H1 (cell line): ENCODE data around the gene CRY1. TPM values are rescaled to one million over a fixed set of nuclear protein-coding genes. Genes with fewer than 3 reads are reported as not detected.

ENCODE experiments used
- CTCF ChIA-PET: fragments of 300-600 bp; sonication (Branson Sonifier 250); formaldehyde crosslinking; loops from one replicate; lab custom pipeline; 2021; ENCODE audit not compliant: partially characterized antibody; lab: Charles Lee
- POLR2A ChIA-PET: fragments of 300-600 bp; sonication (Branson Sonifier 250); formaldehyde crosslinking; loops from one replicate; lab custom pipeline; 2021; ENCODE audit warnings: inconsistent platforms; ENCODE audit not compliant: partially characterized antibody; lab: Charles Lee
- DNase-seq, 2 experiments: peaks; one replicate each; pipeline versions ENCODE4 v3.0.0 to v3.0.0-alpha.2; 2010 to 2022; ENCODE audit warnings: low spot score in 2 of 2, low read depth in 1 of 2, mixed read lengths in 1 of 2
- FAIRE-seq: peaks from 2 replicates; lab custom pipeline; 2011; peaks lifted over from hg19 to GRCh38; lab: Jason Lieb, UNC
- H2AFZ ChIP-seq: 2 replicates; pipeline ENCODE4 v1.8.1; 2012; ENCODE audit warnings: low read length, inconsistent platforms
- H2AK5ac ChIP-seq: 2 replicates; pipeline ENCODE4 v1.6.1; 2013; ENCODE audit warnings: low read depth, low read length
- H2BK120ac ChIP-seq: replicated peaks from 2 replicates; pipeline ENCODE3; 2013; ENCODE audit warnings: low read depth, low read length, inconsistent platforms
- H2BK12ac ChIP-seq: 2 replicates; pipeline ENCODE4 v1.6.1; 2013; ENCODE audit warnings: low read depth, low read length
- H2BK15ac ChIP-seq: 2 replicates; pipeline ENCODE4 v1.6.1; 2013; ENCODE audit warnings: low read length
- H2BK20ac ChIP-seq: 2 replicates; pipeline ENCODE4 v1.6.1; 2013; ENCODE audit warnings: low read length
- H2BK5ac ChIP-seq: 2 replicates; pipeline ENCODE4 v1.6.1; 2013; ENCODE audit warnings: low read depth, low read length
- H3K14ac ChIP-seq: 2 replicates; pipeline ENCODE4 v1.6.1; 2013; ENCODE audit warnings: inconsistent platforms; ENCODE audit not compliant: insufficient read length
- H3K18ac ChIP-seq: 2 replicates; pipeline ENCODE4 v1.6.1; 2013; ENCODE audit warnings: low read length; ENCODE audit errors: extremely low read depth
- H3K23ac ChIP-seq: 2 replicates; pipeline ENCODE4 v1.6.1; 2013; ENCODE audit warnings: inconsistent platforms; ENCODE audit not compliant: insufficient read length
- H3K23me2 ChIP-seq: 2 replicates; pipeline ENCODE4 v1.6.1; 2013; ENCODE audit warnings: low read depth, low read length
- H3K27ac ChIP-seq: 2 replicates; pipeline ENCODE4 v1.6.1; 2011; ENCODE audit warnings: low read depth, low read length, inconsistent platforms
- H3K27me3 ChIP-seq, 4 experiments: replicated peaks in 1 of 4; 1 replicate in 1 of 4; 2 replicates in 3 of 4; pipeline versions ENCODE4 v1.6.1 to v1.8.1; 2011 to 2013; ENCODE audit warnings: low read length in 3 of 4, mild to moderate bottlenecking in 3 of 4, inconsistent platforms in 2 of 4, mixed read lengths in 2 of 4, moderate library complexity in 1 of 4; ENCODE audit not compliant: control insufficient read depth in 3 of 4, insufficient read depth in 3 of 4; ENCODE audit errors: extremely low read depth in 1 of 4
- H3K36me3 ChIP-seq, 4 experiments: 2 replicates each; pipeline versions ENCODE4 v1.6.1 to v1.8.1; 2011 to 2013; ENCODE audit warnings: mild to moderate bottlenecking in 4 of 4, low read length in 3 of 4, moderate library complexity in 2 of 4, control low read depth in 1 of 4, inconsistent platforms in 1 of 4; ENCODE audit not compliant: insufficient read depth in 4 of 4, control insufficient read depth in 2 of 4
- H3K4ac ChIP-seq: replicated peaks from 2 replicates; pipeline ENCODE3; 2013; ENCODE audit warnings: low read length, low read depth, mixed read lengths, inconsistent platforms; ENCODE audit not compliant: insufficient read length
- H3K4me1 ChIP-seq, 4 experiments: replicated peaks in 1 of 4; 1 replicate in 1 of 4; 2 replicates in 3 of 4; pipeline versions ENCODE4 v1.6.1 to v1.8.1; 2011 to 2013; ENCODE audit warnings: low read length in 3 of 4, inconsistent platforms in 2 of 4, mixed read lengths in 1 of 4; ENCODE audit not compliant: insufficient read depth in 4 of 4, control insufficient read depth in 3 of 4
- H3K4me2 ChIP-seq, 2 experiments: 2 replicates each; pipeline versions ENCODE4 v1.6.1 to v1.8.1; 2011 to 2013; ENCODE audit warnings: low read depth in 2 of 2, low read length in 2 of 2, control low read depth in 1 of 2, inconsistent platforms in 1 of 2, mild to moderate bottlenecking in 1 of 2; ENCODE audit not compliant: insufficient read depth in 1 of 2
- H3K4me3 ChIP-seq, 4 experiments: fragments of 200-600, 300-600 bp in 1 of 4; sonication (generic), shearing (Covaris generic), sonication (Bioruptor Twin) in 1 of 4; 2 replicates each; pipeline versions ENCODE4 v1.5.1 to v1.8.1; 2011 to 2016; ENCODE audit warnings: low read length in 4 of 4, low read depth in 3 of 4, control low read depth in 2 of 4, inconsistent platforms in 2 of 4, mild to moderate bottlenecking in 2 of 4, mixed read lengths in 1 of 4, moderate library complexity in 1 of 4; ENCODE audit not compliant: insufficient read depth in 2 of 4; ENCODE audit errors: extremely low read depth in 1 of 4
- H3K56ac ChIP-seq: replicated peaks from 2 replicates; pipeline ENCODE3; 2013; ENCODE audit warnings: low read depth, mild to moderate bottlenecking, mixed read lengths, low read length, inconsistent platforms; ENCODE audit not compliant: insufficient read length
- H3K79me1 ChIP-seq: 2 replicates; pipeline ENCODE4 v1.6.1; 2013; ENCODE audit warnings: low read depth, low read length, control low read depth
- H3K79me2 ChIP-seq, 2 experiments: 2 replicates each; pipeline versions ENCODE4 v1.6.1 to v1.8.1; 2012 to 2013; ENCODE audit warnings: low read length in 2 of 2, mild to moderate bottlenecking in 2 of 2, inconsistent platforms in 1 of 2; ENCODE audit not compliant: insufficient read depth in 2 of 2, control insufficient read depth in 1 of 2
- H3K9ac ChIP-seq, 4 experiments: replicated peaks in 1 of 4; 1 replicate in 1 of 4; 2 replicates in 3 of 4; pipeline versions ENCODE4 v1.6.1 to v1.8.1; 2011 to 2013; ENCODE audit warnings: low read depth in 3 of 4, low read length in 3 of 4, control low read depth in 2 of 4, mild to moderate bottlenecking in 2 of 4, moderate library complexity in 2 of 4, inconsistent platforms in 1 of 4; ENCODE audit errors: extremely low read depth in 1 of 4
- H3K9me3 ChIP-seq, 2 experiments: 2 replicates each; pipeline versions ENCODE4 v1.6.1 to v1.8.1; 2012 to 2013; ENCODE audit warnings: mild to moderate bottlenecking in 2 of 2, moderate library complexity in 2 of 2, control low read depth in 1 of 2, inconsistent platforms in 1 of 2, low read depth in 1 of 2, low read length in 1 of 2, mixed read lengths in 1 of 2; ENCODE audit not compliant: insufficient read depth in 2 of 2
- H4K20me1 ChIP-seq, 2 experiments: replicated peaks in 1 of 2; 2 replicates each; pipeline versions ENCODE3 to v1.8.1; 2011 to 2013; ENCODE audit warnings: inconsistent platforms in 2 of 2, low read length in 2 of 2, mild to moderate bottlenecking in 1 of 2; ENCODE audit not compliant: insufficient read depth in 2 of 2, control insufficient read depth in 1 of 2
- H4K5ac ChIP-seq: 2 replicates; pipeline ENCODE4 v1.6.1; 2013; ENCODE audit warnings: low read length, low read depth, mixed read lengths, inconsistent platforms; ENCODE audit not compliant: insufficient read length
- H4K8ac ChIP-seq: 2 replicates; pipeline ENCODE4 v1.8.0; 2013; ENCODE audit warnings: mild to moderate bottlenecking, moderate library complexity, low read length, inconsistent platforms; ENCODE audit not compliant: insufficient read depth; ENCODE audit errors: extremely low read depth
- H4K91ac ChIP-seq: replicated peaks from 2 replicates; pipeline ENCODE3; 2013; ENCODE audit warnings: low read length, mixed read lengths, inconsistent platforms; ENCODE audit not compliant: insufficient read length
- BACH1 ChIP-seq: IDR thresholded peaks from 2 replicates; pipeline ENCODE4 v1.6.1; 2012; ENCODE audit warnings: low read length, improper control_type of control experiment
- CBX8 ChIP-seq: fragments of 300-800, 300-1000 bp; sonication (generic); IDR thresholded peaks from 2 replicates; pipeline ENCODE4 v1.7.1; 2016; ENCODE audit warnings: low read depth, low read length, borderline replicate concordance
- FOSL1 ChIP-seq: IDR thresholded peaks from 2 replicates; pipeline ENCODE4 v1.6.1; 2011; ENCODE audit warnings: mild to moderate bottlenecking, low read depth, low read length, moderate library complexity; ENCODE audit not compliant: insufficient read depth
- HDAC6 ChIP-seq: IDR thresholded peaks from one replicate; pipeline ENCODE4 v1.7.1; 2012; ENCODE audit warnings: low read depth, mild to moderate bottlenecking, inconsistent platforms, low read length, moderate library complexity
- MAFK ChIP-seq: IDR thresholded peaks from 2 replicates; pipeline ENCODE4 v1.6.1; 2012; ENCODE audit warnings: low read depth, mild to moderate bottlenecking, improper control_type of control experiment, low read length
- RNF2 ChIP-seq: fragments of 200-900, 300-1000 bp; sonication (generic); IDR thresholded peaks from 2 replicates; pipeline ENCODE4 v1.7.1; 2016; ENCODE audit warnings: borderline replicate concordance, low read depth, mild to moderate bottlenecking, antibody characterized with exemption, low read length; ENCODE audit not compliant: poor library complexity, severe bottlenecking; ENCODE audit errors: missing control alignments
- RXRA ChIP-seq: IDR thresholded peaks from 2 replicates; pipeline ENCODE4 v1.6.1; 2011; ENCODE audit warnings: low read depth, mild to moderate bottlenecking, low read length, moderate library complexity; ENCODE audit not compliant: insufficient read depth
- SIN3A ChIP-seq, 2 experiments: IDR thresholded peaks in 1 of 2; conservative IDR thresholded peaks in 1 of 2; 2 replicates each; pipeline ENCODE4 v1.6.1; 2011 to 2012; ENCODE audit warnings: low read length in 2 of 2, improper control_type of control experiment in 1 of 2, low read depth in 1 of 2, mild to moderate bottlenecking in 1 of 2
- TAF1 ChIP-seq: IDR thresholded peaks from 2 replicates; pipeline ENCODE4 v1.6.1; 2011; ENCODE audit warnings: mild to moderate bottlenecking, low read depth, low read length
- ZNF274 ChIP-seq: IDR thresholded peaks from 2 replicates; pipeline ENCODE4 v1.7.0; 2012; ENCODE audit warnings: low read length, borderline replicate concordance; ENCODE audit errors: extremely low read depth
- WGBS, 2 experiments: shearing (Covaris generic) in 1 of 2; methylation state at CpG; one replicate each; pipeline versions ENCODE4 v1.1.6 to v1.1.7; 2013 to 2015; ENCODE audit warnings: low lambda C conversion rate in 2 of 2, mixed read lengths in 2 of 2, inconsistent platforms in 1 of 2, low coverage in 1 of 2, missing lambda C conversion rate in 1 of 2; ENCODE audit not compliant: insufficient replicate concordance in 2 of 2, insufficient coverage in 1 of 2, insufficient read length in 1 of 2; ENCODE audit errors: extremely low coverage in 1 of 2, missing lambda C conversion rate in 1 of 2; 5-methylcytosine and 5-hydroxymethylcytosine counted together
- polyA plus RNA-seq, 7 experiments: library from polyadenylated mRNA; depleted of rRNA in 3 of 7; stranded (reverse) in 5 of 7; unstranded in 2 of 7; fragments of >200 nt in 5 of 7; fragments of 200-250 nt in 2 of 7; gene quantifications; 1 replicate in 5 of 7; 2 replicates in 1 of 7; 4 replicates in 1 of 7; pipeline versions ENCODE4 v1.2.1 to v1.2.3, GENCODE V29; 2011 to 2013; ENCODE audit warnings: missing spikeins in 2 of 7, mixed read lengths in 2 of 7
- total RNA-seq: library from RNA; stranded (reverse); fragmentation: NEBNext Ultra II Directional; extraction: Animal tissue kit (Norgen Biotek cat#: 25700); gene quantifications from 2 replicates; pipeline ENCODE4 v1.2.1, GENCODE V29; 2021

The CRY1 gene
- total and polyA plus RNA-seq, 2 of the 8 experiments (the other 6 are each of a cell fraction or from before 2014, with no cell fraction given), result 13.6 to 25.1 TPM

DNA sequence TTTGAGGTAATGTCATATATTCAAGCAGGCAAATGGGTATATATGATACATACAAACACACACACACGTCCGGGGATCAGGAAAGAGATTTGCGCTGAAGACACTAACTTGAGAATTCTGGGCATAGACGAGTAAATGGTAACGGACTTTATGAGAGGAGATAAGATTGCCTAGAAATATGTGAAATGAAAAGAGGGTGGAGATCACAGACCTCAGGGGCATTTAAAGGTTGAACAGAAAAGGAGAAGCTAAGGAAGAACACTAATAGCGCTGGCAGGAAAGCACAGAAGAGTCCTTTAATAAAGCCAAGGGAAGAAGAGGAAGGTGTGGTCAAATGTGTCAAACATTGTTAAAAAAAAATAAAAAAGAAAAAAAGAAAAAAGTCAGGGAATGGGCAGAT, 13.1 kb downstream of the CRY1 start:
- Histone ChIP-seq H3K9me3 (no peaks in the 10 kb centered on the region), H2BK5ac (no peak overlapping the region), H4K91ac (no peak overlapping the region), H3K79me2 (peaks cover 0 to 24% of the 10 kb centered on the region in 2 experiments; a peak in 3 of 4 replicates), H3K79me1 (no peaks in the 10 kb centered on the region), H3K4me2 (no peak overlapping the region), H3K4me3 (no peak overlapping the region), H3K18ac (no peak overlapping the region), H2BK12ac (no peak overlapping the region), H3K27me3 (no peaks in the 10 kb centered on the region), H4K8ac (no peak overlapping the region), H3K4me1 (peaks cover 0 to 2% (median 0%) of the 10 kb centered on the region in 4 experiments; a peak in 2 of 7 replicates), H2AK5ac (no peak overlapping the region), H3K14ac (no peak overlapping the region), H3K56ac (no peak overlapping the region), H3K9ac (no peak overlapping the region), H3K23ac (no peak overlapping the region), H4K20me1 (no peaks in the 10 kb centered on the region), H3K4ac (no peak overlapping the region), H2BK15ac (no peak overlapping the region), H2AFZ (no peak overlapping the region), H4K5ac (no peak overlapping the region), H2BK120ac (no peak overlapping the region), H3K27ac (no peak overlapping the region), H3K23me2 (peaks cover 2% of the 10 kb centered on the region; the same call in 1 of the 2 replicates), H3K36me3 (no peaks in the 10 kb centered on the region), H2BK20ac (no peak overlapping the region)
- ChIA-PET POLR2A (no interaction called here), CTCF (interaction anchor here (1.3 to 2.8 kb wide), 4 partner anchors 8 to 26 kb away, joined by 3 to 25 read pairs (median 13); no protein-coding TSS in a partner anchor)
- FAIRE-seq (no peak), DNase-seq (no peak)
- WGBS, 2 experiments, result 92% methylated on average over 6 of the region's 6 CpGs; no CpG with 5 or more reads in 1 of the 2 experiments
- TF ChIP-seq HDAC6, result no peak
- no peak for TF ChIP-seq RXRA
- TF ChIP-seq ZNF274, result no peak
- no peak for TF ChIP-seq MAFK
- no peak for TF ChIP-seq FOSL1
- no peak for TF ChIP-seq BACH1
- no peak for TF ChIP-seq RNF2
- no peak for TF ChIP-seq TAF1
- no peak for TF ChIP-seq SIN3A (conservative IDR thresholded peaks at IDR 0.05 in 1 of 2, IDR thresholded peaks at IDR 0.05 in 1 of 2; ENCODE audit: low read depth in 1 of 2, low read length in 2 of 2)
- no peak for TF ChIP-seq CBX8
